GM12878 (cell line): ENCODE results near the gene EID1. TPM values are rescaled to one million over a fixed set of nuclear protein-coding genes. Genes with fewer than 3 reads are reported as not detected.

Experiments
- ATAC-seq: fragments of 200-7000 bp; cut with Tn5 transposase; 3 replicates; pipeline ENCODE4 v1.9.1; 2020; ENCODE audit warnings: mild to moderate bottlenecking, moderate library complexity
- BruUV-seq: library from RNA; stranded (reverse); fragments of 400-500 nt; replicated peaks from 2 replicates; lab custom pipeline; 2021; lab: Mats Ljungman, UMichigan
- CTCF ChIA-PET: fragments of 300-600 bp; sonication (Branson Sonifier 250); formaldehyde crosslinking; extraction: SDS; loops from one replicate; lab custom pipeline; 2021; ENCODE audit warnings: inconsistent platforms; lab: Yijun Ruan, JAX
- POLR2A ChIA-PET: fragments of 350-600 bp; formaldehyde crosslinking; extraction: SDS; loops from one replicate; lab custom pipeline; 2021; ENCODE audit warnings: inconsistent platforms; lab: Charles Lee
- RAD21 ChIA-PET: fragments of 300-600 bp; sonication (Branson Sonifier 250); formaldehyde crosslinking; loops from one replicate; lab custom pipeline; 2023; ENCODE audit warnings: antibody characterized with exemption; ENCODE audit not compliant: unreplicated experiment; lab: Charles Lee
- SMC1A ChIA-PET: fragments of 300-600 bp; sonication (Branson Sonifier 250); formaldehyde crosslinking; loops from one replicate; lab custom pipeline; 2023; ENCODE audit not compliant: unreplicated experiment, uncharacterized antibody; lab: Charles Lee
- DNase-seq: peaks from one replicate; pipeline ENCODE4 v3.0.0-alpha.2; 2011; ENCODE audit warnings: low read depth, low spot score
- FAIRE-seq: peaks from 3 replicates; lab custom pipeline; 2011; peaks lifted over from hg19 to GRCh38; lab: Jason Lieb, UNC
- H2AFZ ChIP-seq: 2 replicates; pipeline ENCODE4 v1.6.0; 2011; ENCODE audit warnings: low read depth, low read length, control low read depth; ENCODE audit not compliant: control insufficient read depth
- H3K27ac ChIP-seq: 2 replicates; pipeline ENCODE4 v1.5.1; 2011; ENCODE audit warnings: control low read depth; ENCODE audit not compliant: control insufficient read depth, insufficient read depth
- H3K27me3 ChIP-seq, 2 experiments: replicated peaks in 1 of 2; 2 replicates each; pipeline versions ENCODE4 v1.6.0 to v1.6.1; 2011; ENCODE audit warnings: low read length in 1 of 2; ENCODE audit not compliant: control insufficient read depth in 2 of 2, insufficient read depth in 2 of 2
- H3K36me3 ChIP-seq, 2 experiments: 2 replicates each; pipeline ENCODE4 v1.5.1; 2011; ENCODE audit warnings: low read length in 1 of 2; ENCODE audit not compliant: control insufficient read depth in 2 of 2, insufficient read depth in 2 of 2
- H3K4me1 ChIP-seq: 2 replicates; pipeline ENCODE4 v1.6.1; 2011; ENCODE audit warnings: mild to moderate bottlenecking, low read length, moderate library complexity, mixed read lengths; ENCODE audit not compliant: control insufficient read depth, insufficient read depth
- H3K4me2 ChIP-seq: 2 replicates; pipeline ENCODE4 v1.6.0; 2011; ENCODE audit warnings: control low read depth; ENCODE audit not compliant: control insufficient read depth, insufficient read depth
- H3K4me3 ChIP-seq: fragments of 200-600 bp; sonication (generic); 2 replicates; pipeline ENCODE4 v1.5.1; 2016
- H3K79me2 ChIP-seq: 2 replicates; pipeline ENCODE4 v1.6.0; 2011; ENCODE audit warnings: low read length; ENCODE audit not compliant: control insufficient read depth, insufficient read depth
- H3K9ac ChIP-seq: 2 replicates; pipeline ENCODE4 v1.8.0; 2011; ENCODE audit warnings: low read length, control low read depth, mixed read lengths; ENCODE audit not compliant: control insufficient read depth, insufficient read depth
- H3K9me3 ChIP-seq: replicated peaks from 3 replicates; pipeline ENCODE4 v1.5.1; 2011; ENCODE audit warnings: mild to moderate bottlenecking, low read length; ENCODE audit not compliant: control insufficient read depth, insufficient read depth
- H4K20me1 ChIP-seq: 2 replicates; pipeline ENCODE4 v1.6.0; 2011; ENCODE audit not compliant: control insufficient read depth, insufficient read depth
- BHLHE40 ChIP-seq, 2 experiments: fragments of 450-650 bp in 1 of 2; IDR thresholded peaks; 2 replicates each; pipeline ENCODE4 v1.6.1; 2011 to 2017; ENCODE audit warnings: low read depth in 2 of 2, borderline replicate concordance in 1 of 2, improper control_type of control experiment in 1 of 2, low read length in 1 of 2, mild to moderate bottlenecking in 1 of 2
- BMI1 ChIP-seq: fragments of 450-650 bp; IDR thresholded peaks from 2 replicates; pipeline ENCODE4 v1.6.1; 2016; ENCODE audit warnings: mild to moderate bottlenecking, moderate library complexity, borderline replicate concordance
- JUNB ChIP-seq: IDR thresholded peaks from 2 replicates; pipeline ENCODE4 v1.6.1; 2016; ENCODE audit warnings: antibody characterized with exemption, mild to moderate bottlenecking
- MEF2A ChIP-seq: IDR thresholded peaks from 2 replicates; pipeline ENCODE4 v1.6.1; 2011; ENCODE audit warnings: low read depth, mild to moderate bottlenecking, low read length, moderate library complexity; ENCODE audit not compliant: insufficient read depth
- NKRF ChIP-seq: fragments of 450-650 bp; conservative IDR thresholded peaks from 2 replicates; pipeline ENCODE4 v1.6.1; 2017; ENCODE audit warnings: mild to moderate bottlenecking, moderate library complexity
- RAD51 ChIP-seq: fragments of 450-650 bp; IDR thresholded peaks from 2 replicates; pipeline ENCODE4 v1.6.1; 2016; ENCODE audit warnings: moderate library complexity, mild to moderate bottlenecking, inconsistent platforms
- STAT3 ChIP-seq: IDR thresholded peaks from 2 replicates; pipeline ENCODE4 v1.6.1; 2011; ENCODE audit warnings: low read depth, low read length, improper control_type of control experiment
- TBL1XR1 ChIP-seq: IDR thresholded peaks from 2 replicates; pipeline ENCODE4 v1.6.1; 2012; ENCODE audit warnings: low read depth, low read length, improper control_type of control experiment
- TCF3 ChIP-seq: IDR thresholded peaks from 2 replicates; pipeline ENCODE4 v1.6.1; 2012; ENCODE audit warnings: low read depth, mild to moderate bottlenecking, low read length, borderline replicate concordance; ENCODE audit not compliant: insufficient read depth
- TCF7 ChIP-seq: IDR thresholded peaks from 2 replicates; pipeline ENCODE4 v1.6.1; 2014; ENCODE audit warnings: antibody characterized with exemption, borderline replicate concordance
- USF1 ChIP-seq: IDR thresholded peaks from 2 replicates; pipeline ENCODE4 v1.6.1; 2011; ENCODE audit warnings: borderline replicate concordance, low read depth, mild to moderate bottlenecking, moderate library complexity, mixed read lengths, low read length; ENCODE audit not compliant: insufficient read depth; ENCODE audit errors: extremely low read length
- ZBED1 ChIP-seq: IDR thresholded peaks from 2 replicates; pipeline ENCODE4 v1.6.1; 2016; ENCODE audit warnings: borderline replicate concordance
- in situ Hi-C: fragments of 300-500 bp; cut with MboI; formaldehyde crosslinking; loops from 9 replicates; pipeline ENCODE4 v1.14.3; 2018; ENCODE audit warnings: mixed read lengths
- intact Hi-C: fragments of 100-400 bp; cut with micrococcal nuclease; formaldehyde crosslinking; loops from one replicate; pipeline ENCODE4 v1.14.2; 2022; ENCODE audit not compliant: unreplicated experiment
- polyA plus RNA-seq, 11 experiments: library from polyadenylated mRNA; depleted of rRNA in 4 of 11; unstranded in 6 of 11; stranded (reverse) in 5 of 11; fragments of >200 nt; fragmentation: Nextera tagmentation in 4 of 11; fragmentation: Illumina TruSeq in 1 of 11; extraction: Ambion mirVana in 4 of 11; extraction: Trizol in 1 of 11; gene quantifications; 1 replicate in 1 of 11; 2 replicates in 10 of 11; pipeline versions ENCODE4 v1.2.1 to v1.2.3, GENCODE V29; 2011 to 2016; ENCODE audit warnings: inconsistent platforms in 2 of 11, missing spikeins in 2 of 11, low read depth in 1 of 11
- total RNA-seq, 4 experiments: library from RNA; depleted of rRNA in 3 of 4; stranded (reverse); fragments of >200 nt in 3 of 4; fragmentation: Illumina TruSeq in 1 of 4; extraction: Trizol in 1 of 4; gene quantifications; 2 replicates each; pipeline versions ENCODE4 v1.2.1 to v1.2.3, GENCODE V29; 2013 to 2021
- TF ChIP-seq, protein P1 (sequence below): fragments of 450-650 bp; IDR thresholded peaks from 2 replicates; pipeline ENCODE4 v1.6.1; 2017; ENCODE audit warnings: mild to moderate bottlenecking, moderate library complexity
- TF ChIP-seq, protein P2 (sequence below): IDR thresholded peaks from 2 replicates; pipeline ENCODE4 v1.6.1; 2011; ENCODE audit warnings: low read depth, low read length, improper control_type of control experiment, borderline replicate concordance

EID1 gene
- total and polyA plus RNA-seq, 10 of the 15 experiments (the other 5 are each of a cell fraction or from before 2014, with no cell fraction given) = 45.6 to 210 (median 124) TPM

DNA sequence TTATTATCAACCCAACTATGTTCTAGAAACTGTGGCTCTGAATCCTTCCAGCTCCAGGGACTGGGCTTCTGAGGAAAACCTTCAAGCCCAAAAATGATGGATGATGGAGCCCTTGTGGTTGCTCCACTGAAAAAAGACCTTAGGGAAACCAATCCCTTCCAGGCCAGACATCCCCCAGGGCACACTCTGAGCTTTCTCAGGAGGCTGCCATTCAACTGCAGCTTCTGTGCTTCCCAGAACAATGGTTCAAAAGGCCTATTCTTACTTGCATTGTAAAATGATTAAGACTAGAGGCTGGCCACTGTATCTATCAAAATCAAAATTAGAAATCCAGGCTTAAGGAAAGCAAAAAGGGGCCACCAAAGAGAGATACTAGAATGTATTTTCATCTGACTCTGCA, 27.3 kb downstream of the EID1 start:
- POLR2A ChIA-PET = interaction anchor here (1.4 kb wide), 1 partner anchor 94 kb away, joined by 3 read pairs; the partner anchor contains the start of gene CEP152
- no TSS peak for BruUV-seq
- no peak for FAIRE-seq
- SMC1A ChIA-PET = interaction anchor here (1.4 to 1.6 kb wide), 3 partner anchors 15 to 89 kb away, joined by 3 to 4 read pairs (median 4); no protein-coding TSS in a partner anchor
- Histone ChIP-seq H3K36me3 (no peaks in the 10 kb centered on the region), H3K4me2 (no peak overlapping the region), H3K27ac (no peak overlapping the region), H3K9ac (no peak overlapping the region), H3K79me2 (no peaks in the 10 kb centered on the region), H3K9me3 (no peaks in the 10 kb centered on the region), H4K20me1 (no peaks in the 10 kb centered on the region), H2AFZ (no peak overlapping the region), H3K27me3 (no peaks in the 10 kb centered on the region), H3K4me1 (no peaks in the 10 kb centered on the region), H3K4me3 (no peak overlapping the region)
- intact Hi-C loops = no loop called here
- RAD21 ChIA-PET = interaction anchor here (1.0 to 1.5 kb wide), 3 partner anchors 9 to 241 kb away, joined by 3 to 5 read pairs (median 3); no protein-coding TSS in a partner anchor
- CTCF ChIA-PET = interaction anchor here (0.6 to 1.8 kb wide), 5 partner anchors 11 to 240 kb away, joined by 3 to 8 read pairs (median 4); no protein-coding TSS in a partner anchor
- DNase-seq = no peak
- no peak for ATAC-seq
- no peak for TF ChIP-seq TCF3
- TF ChIP-seq USF1 = no peak
- no peak for TF ChIP-seq STAT3
- TF ChIP-seq, protein P1, sequence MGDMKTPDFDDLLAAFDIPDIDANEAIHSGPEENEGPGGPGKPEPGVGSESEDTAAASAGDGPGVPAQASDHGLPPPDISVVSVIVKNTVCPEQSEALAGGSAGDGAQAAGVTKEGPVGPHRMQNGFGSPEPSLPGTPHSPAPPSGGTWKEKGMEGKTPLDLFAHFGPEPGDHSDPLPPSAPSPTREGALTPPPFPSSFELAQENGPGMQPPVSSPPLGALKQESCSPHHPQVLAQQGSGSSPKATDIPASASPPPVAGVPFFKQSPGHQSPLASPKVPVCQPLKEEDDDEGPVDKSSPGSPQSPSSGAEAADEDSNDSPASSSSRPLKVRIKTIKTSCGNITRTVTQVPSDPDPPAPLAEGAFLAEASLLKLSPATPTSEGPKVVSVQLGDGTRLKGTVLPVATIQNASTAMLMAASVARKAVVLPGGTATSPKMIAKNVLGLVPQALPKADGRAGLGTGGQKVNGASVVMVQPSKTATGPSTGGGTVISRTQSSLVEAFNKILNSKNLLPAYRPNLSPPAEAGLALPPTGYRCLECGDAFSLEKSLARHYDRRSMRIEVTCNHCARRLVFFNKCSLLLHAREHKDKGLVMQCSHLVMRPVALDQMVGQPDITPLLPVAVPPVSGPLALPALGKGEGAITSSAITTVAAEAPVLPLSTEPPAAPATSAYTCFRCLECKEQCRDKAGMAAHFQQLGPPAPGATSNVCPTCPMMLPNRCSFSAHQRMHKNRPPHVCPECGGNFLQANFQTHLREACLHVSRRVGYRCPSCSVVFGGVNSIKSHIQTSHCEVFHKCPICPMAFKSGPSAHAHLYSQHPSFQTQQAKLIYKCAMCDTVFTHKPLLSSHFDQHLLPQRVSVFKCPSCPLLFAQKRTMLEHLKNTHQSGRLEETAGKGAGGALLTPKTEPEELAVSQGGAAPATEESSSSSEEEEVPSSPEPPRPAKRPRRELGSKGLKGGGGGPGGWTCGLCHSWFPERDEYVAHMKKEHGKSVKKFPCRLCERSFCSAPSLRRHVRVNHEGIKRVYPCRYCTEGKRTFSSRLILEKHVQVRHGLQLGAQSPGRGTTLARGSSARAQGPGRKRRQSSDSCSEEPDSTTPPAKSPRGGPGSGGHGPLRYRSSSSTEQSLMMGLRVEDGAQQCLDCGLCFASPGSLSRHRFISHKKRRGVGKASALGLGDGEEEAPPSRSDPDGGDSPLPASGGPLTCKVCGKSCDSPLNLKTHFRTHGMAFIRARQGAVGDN = no peak
- TF ChIP-seq NKRF = no peak
- no peak for TF ChIP-seq BMI1
- TF ChIP-seq MEF2A = no peak
- TF ChIP-seq JUNB = no peak
- no peak for TF ChIP-seq BHLHE40 (IDR thresholded peaks at IDR 0.05; ENCODE audit: borderline replicate concordance in 1 of 2, low read depth in 2 of 2, low read length in 1 of 2)
- TF ChIP-seq TCF7 = no peak
- TF ChIP-seq RAD51 = no peak
- TF ChIP-seq, protein P2, sequence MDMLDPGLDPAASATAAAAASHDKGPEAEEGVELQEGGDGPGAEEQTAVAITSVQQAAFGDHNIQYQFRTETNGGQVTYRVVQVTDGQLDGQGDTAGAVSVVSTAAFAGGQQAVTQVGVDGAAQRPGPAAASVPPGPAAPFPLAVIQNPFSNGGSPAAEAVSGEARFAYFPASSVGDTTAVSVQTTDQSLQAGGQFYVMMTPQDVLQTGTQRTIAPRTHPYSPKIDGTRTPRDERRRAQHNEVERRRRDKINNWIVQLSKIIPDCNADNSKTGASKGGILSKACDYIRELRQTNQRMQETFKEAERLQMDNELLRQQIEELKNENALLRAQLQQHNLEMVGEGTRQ = no peak
- TF ChIP-seq ZBED1 = no peak
- no peak for TF ChIP-seq TBL1XR1
- in situ Hi-C loops = no loop called here
